Measurements from ENCODE around the gene PRMT9. TPM values are rescaled to one million over a fixed set of nuclear protein-coding genes. Genes with fewer than 3 reads are reported as not detected.

Gene PRMT9
- total RNA-seq, 4 donors from 2014 or later: 5.2 to 9.1 (median 5.5) TPM

DNA sequence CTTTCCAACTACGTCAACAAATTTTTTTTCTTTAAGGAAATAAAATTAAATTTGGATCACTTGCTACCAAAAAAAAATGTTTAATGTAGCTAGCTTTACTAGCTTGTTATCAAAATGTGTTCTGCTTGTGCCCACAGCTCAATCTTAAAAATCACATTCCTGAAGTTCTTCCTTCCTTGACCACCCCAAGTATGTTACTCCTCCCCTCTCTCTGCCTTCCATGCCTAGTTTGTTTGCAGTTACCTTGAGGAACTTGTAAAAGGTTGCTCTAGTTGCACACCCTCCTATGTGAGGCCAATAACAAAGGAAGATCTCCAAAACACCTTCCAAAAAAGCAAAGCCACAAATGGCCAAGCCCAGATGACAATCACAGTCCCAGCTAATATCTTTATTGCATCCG lies 86.4 kb downstream of the PRMT9 start:
- ATAC-seq (no peak), DNase-seq (no peak)
- no peaks in the 10 kb centered on the region for H3K36me3 ChIP-seq
- no peak overlapping the region for H3K27ac ChIP-seq
- no peak overlapping the region for H3K4me3 ChIP-seq
- H3K4me1 ChIP-seq: no peaks in the 10 kb centered on the region
- TF ChIP-seq, protein P1, sequence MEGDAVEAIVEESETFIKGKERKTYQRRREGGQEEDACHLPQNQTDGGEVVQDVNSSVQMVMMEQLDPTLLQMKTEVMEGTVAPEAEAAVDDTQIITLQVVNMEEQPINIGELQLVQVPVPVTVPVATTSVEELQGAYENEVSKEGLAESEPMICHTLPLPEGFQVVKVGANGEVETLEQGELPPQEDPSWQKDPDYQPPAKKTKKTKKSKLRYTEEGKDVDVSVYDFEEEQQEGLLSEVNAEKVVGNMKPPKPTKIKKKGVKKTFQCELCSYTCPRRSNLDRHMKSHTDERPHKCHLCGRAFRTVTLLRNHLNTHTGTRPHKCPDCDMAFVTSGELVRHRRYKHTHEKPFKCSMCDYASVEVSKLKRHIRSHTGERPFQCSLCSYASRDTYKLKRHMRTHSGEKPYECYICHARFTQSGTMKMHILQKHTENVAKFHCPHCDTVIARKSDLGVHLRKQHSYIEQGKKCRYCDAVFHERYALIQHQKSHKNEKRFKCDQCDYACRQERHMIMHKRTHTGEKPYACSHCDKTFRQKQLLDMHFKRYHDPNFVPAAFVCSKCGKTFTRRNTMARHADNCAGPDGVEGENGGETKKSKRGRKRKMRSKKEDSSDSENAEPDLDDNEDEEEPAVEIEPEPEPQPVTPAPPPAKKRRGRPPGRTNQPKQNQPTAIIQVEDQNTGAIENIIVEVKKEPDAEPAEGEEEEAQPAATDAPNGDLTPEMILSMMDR (IDR thresholded peaks at IDR 0.05 in 4 of 5, conservative IDR thresholded peaks at IDR 0.05 in 1 of 5): no peak
- no peak for TF ChIP-seq POLR2A (IDR thresholded peaks at IDR 0.05)
- intact Hi-C loops (cut with DNase I; ENCODE audit: low total_unique reads) (loop anchor here (10.0 kb wide), 2 partner anchors 433 to 483 kb away; no protein-coding TSS in a partner anchor), in situ Hi-C loops (cut with MboI; ENCODE audit: low sequenced_read_pairs in 4 of 4) (loop anchor here in 3 of 4 donors (25.0 kb wide), 3 partner anchors 435 to 585 kb away; no protein-coding TSS in a partner anchor)
- no peaks in the 10 kb centered on the region for H3K9me3 ChIP-seq
- no peaks in the 10 kb centered on the region for H3K27me3 ChIP-seq

DNA sequence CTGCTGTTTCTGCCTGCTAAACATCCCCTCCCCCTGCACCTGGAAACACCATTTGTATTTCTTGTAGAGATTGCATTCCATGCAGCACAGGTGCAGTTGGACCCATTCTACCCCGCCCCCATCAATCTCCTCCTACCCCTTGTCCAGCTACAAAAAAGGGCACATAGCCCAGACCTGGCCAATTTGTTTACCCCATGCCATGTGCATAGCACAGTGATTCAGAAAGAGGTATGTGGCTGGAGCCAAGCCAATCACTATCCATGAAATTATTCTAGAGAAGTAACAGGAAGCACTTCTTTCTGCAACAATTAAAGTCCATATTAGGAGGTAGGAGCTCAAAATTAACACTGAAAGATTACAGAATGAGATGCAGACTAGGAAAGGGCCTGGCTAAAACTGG lies 87.0 kb downstream of the PRMT9 start:
- intact Hi-C loops (cut with DNase I; ENCODE audit: low total_unique reads): loop anchor here (10.0 kb wide), 2 partner anchors 432 to 482 kb away; no protein-coding TSS in a partner anchor
- no peaks in the 10 kb centered on the region for H3K36me3 ChIP-seq
- no peak overlapping the region for H3K4me3 ChIP-seq
- TF ChIP-seq POLR2A (IDR thresholded peaks at IDR 0.05): no peak
- TF ChIP-seq, protein P1 (IDR thresholded peaks at IDR 0.05 in 4 of 5, conservative IDR thresholded peaks at IDR 0.05 in 1 of 5): no peak
- ATAC-seq: no peak
- H3K4me1 ChIP-seq: no peaks in the 10 kb centered on the region
- no peaks in the 10 kb centered on the region for H3K27me3 ChIP-seq
- no peaks in the 10 kb centered on the region for H3K9me3 ChIP-seq
- in situ Hi-C loops (cut with MboI; ENCODE audit: low sequenced_read_pairs in 4 of 4): loop anchor here in 3 of 4 donors (25.0 kb wide), 3 partner anchors 435 to 585 kb away; no protein-coding TSS in a partner anchor
- DNase-seq: no peak
- H3K27ac ChIP-seq: no peak overlapping the region

DNA sequence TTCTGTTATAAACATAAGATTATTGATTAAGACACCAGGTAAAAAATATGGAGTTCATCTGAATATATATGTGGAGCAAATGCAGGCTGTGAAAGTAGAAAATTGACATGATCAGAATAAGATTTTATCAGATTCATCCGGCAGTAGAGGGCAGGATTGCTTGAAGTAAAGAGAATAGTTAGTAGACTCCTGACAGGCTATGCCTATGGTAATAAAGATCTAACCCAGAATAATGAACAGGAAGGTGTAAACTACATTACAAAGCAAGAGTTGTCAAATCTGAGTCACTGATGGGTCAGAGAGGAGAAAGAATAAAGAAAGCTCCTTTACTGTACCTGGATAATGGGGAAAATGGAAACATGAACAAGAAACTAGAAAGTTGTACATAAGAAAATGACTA lies 87.6 kb downstream of the PRMT9 start:
- intact Hi-C loops (cut with DNase I; ENCODE audit: low total_unique reads) (loop anchor here (10.0 kb wide), 2 partner anchors 432 to 482 kb away; no protein-coding TSS in a partner anchor), in situ Hi-C loops (cut with MboI; ENCODE audit: low sequenced_read_pairs in 4 of 4) (loop anchor here in 3 of 4 donors (25.0 kb wide), 3 partner anchors 434 to 584 kb away; no protein-coding TSS in a partner anchor)
- H3K36me3 ChIP-seq: no peaks in the 10 kb centered on the region

DNA sequence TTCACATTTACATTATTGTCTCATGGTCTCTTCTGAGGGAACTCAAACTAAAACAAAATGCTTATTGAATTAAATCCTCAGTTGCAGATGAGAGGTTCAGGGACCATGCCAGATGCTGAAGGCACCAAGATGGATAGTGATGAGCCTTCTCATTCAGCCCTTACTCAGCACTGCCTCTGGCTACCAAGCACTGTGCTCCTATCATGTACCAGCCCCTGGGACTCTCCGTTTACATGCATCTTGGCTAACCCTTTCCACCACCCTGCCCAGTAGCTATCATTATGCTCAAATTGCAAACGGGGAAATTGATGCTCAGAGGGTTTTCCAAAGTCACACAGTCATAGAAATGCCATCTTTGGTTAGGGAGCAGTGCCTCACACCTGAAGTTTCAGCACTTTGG lies 89.4 kb downstream of the PRMT9 start:
- H3K4me3 ChIP-seq: no peak overlapping the region
- H3K36me3 ChIP-seq: no peaks in the 10 kb centered on the region
- no peaks in the 10 kb centered on the region for H3K27me3 ChIP-seq
- intact Hi-C loops (cut with DNase I; ENCODE audit: low total_unique reads): loop anchor here (10.0 kb wide), 2 partner anchors 430 to 480 kb away; no protein-coding TSS in a partner anchor
- H3K9me3 ChIP-seq: no peaks in the 10 kb centered on the region
- H3K27ac ChIP-seq: no peak overlapping the region
- no peak for DNase-seq
- no peak for ATAC-seq
- in situ Hi-C loops (cut with MboI; ENCODE audit: low sequenced_read_pairs in 4 of 4): loop anchor here in 3 of 4 donors (25.0 kb wide), 3 partner anchors 432 to 582 kb away; no protein-coding TSS in a partner anchor
- H3K4me1 ChIP-seq: no peaks in the 10 kb centered on the region
- TF ChIP-seq POLR2A (IDR thresholded peaks at IDR 0.05): no peak
- TF ChIP-seq, protein P1 (IDR thresholded peaks at IDR 0.05 in 4 of 5, conservative IDR thresholded peaks at IDR 0.05 in 1 of 5): no peak

More for the DNA sequence above, 87.6 kb downstream of the PRMT9 start:
- ATAC-seq (no peak), DNase-seq (no peak)
- Histone ChIP-seq H3K27ac (no peak overlapping the region), H3K4me3 (no peak overlapping the region), H3K4me1 (no peaks in the 10 kb centered on the region), H3K27me3 (no peaks in the 10 kb centered on the region), H3K9me3 (no peaks in the 10 kb centered on the region)
- no peak for TF ChIP-seq POLR2A (IDR thresholded peaks at IDR 0.05)
- TF ChIP-seq, protein P1 (IDR thresholded peaks at IDR 0.05 in 4 of 5, conservative IDR thresholded peaks at IDR 0.05 in 1 of 5): no peak
